Calu3 (cell line): ENCODE measurements around the gene DMD. TPM values are rescaled to one million over a fixed set of nuclear protein-coding genes. Genes with fewer than 3 reads are reported as not detected.

Experiments used
- BruUV-seq: library from RNA; stranded (reverse); fragments of 400-500 nt; replicated peaks from 2 replicates; lab custom pipeline; 2021; lab: Mats Ljungman, UMichigan
- CTCF ChIA-PET: fragments of 300-600 bp; sonication (Branson Sonifier 250); formaldehyde crosslinking; loops from one replicate; lab custom pipeline; 2022; ENCODE audit warnings: antibody characterized with exemption; lab: Charles Lee
- DNase-seq: peaks from one replicate; pipeline ENCODE4 v3.0.0; 2022
- H3K27ac Mint-ChIP-seq: one replicate; pipeline ENCODE4 v1.8.0; 2022; ENCODE audit warnings: mixed read lengths; ENCODE audit not compliant: unreplicated experiment
- H3K27me3 Mint-ChIP-seq: one replicate; pipeline ENCODE4 v1.8.0; 2022; ENCODE audit warnings: mixed read lengths; ENCODE audit not compliant: unreplicated experiment
- H3K36me3 Mint-ChIP-seq: one replicate; pipeline ENCODE4 v1.8.0; 2022; ENCODE audit warnings: mild to moderate bottlenecking, moderate library complexity, mixed read lengths; ENCODE audit not compliant: insufficient read depth, unreplicated experiment
- H3K4me1 Mint-ChIP-seq: one replicate; pipeline ENCODE4 v1.8.0; 2022; ENCODE audit warnings: mild to moderate bottlenecking, low read depth, mixed read lengths; ENCODE audit not compliant: unreplicated experiment
- H3K4me3 Mint-ChIP-seq: one replicate; pipeline ENCODE4 v1.8.0; 2022; ENCODE audit warnings: mild to moderate bottlenecking, low read depth, moderate library complexity, mixed read lengths; ENCODE audit not compliant: unreplicated experiment
- H3K9me3 Mint-ChIP-seq: one replicate; pipeline ENCODE4 v1.8.0; 2022; ENCODE audit warnings: low read depth, mixed read lengths; ENCODE audit not compliant: unreplicated experiment
- intact Hi-C: fragments of 100-400 bp; cut with micrococcal nuclease; formaldehyde crosslinking; loops from one replicate; pipeline ENCODE4 v1.10.0; 2022; ENCODE audit not compliant: unreplicated experiment
- total RNA-seq: library from RNA; stranded (reverse); gene quantifications from 2 replicates; pipeline ENCODE4 v1.2.3, GENCODE V29; 2022
- TF ChIP-seq, protein P1 (sequence below): fragments of 200-600 bp; IDR thresholded peaks from one replicate; pipeline ENCODE4 v1.8.0; 2022; ENCODE audit warnings: antibody characterized with exemption; ENCODE audit not compliant: unreplicated experiment

DMD gene
- total RNA-seq, 1 experiment from 2014 or later = 11.6 TPM

DNA sequence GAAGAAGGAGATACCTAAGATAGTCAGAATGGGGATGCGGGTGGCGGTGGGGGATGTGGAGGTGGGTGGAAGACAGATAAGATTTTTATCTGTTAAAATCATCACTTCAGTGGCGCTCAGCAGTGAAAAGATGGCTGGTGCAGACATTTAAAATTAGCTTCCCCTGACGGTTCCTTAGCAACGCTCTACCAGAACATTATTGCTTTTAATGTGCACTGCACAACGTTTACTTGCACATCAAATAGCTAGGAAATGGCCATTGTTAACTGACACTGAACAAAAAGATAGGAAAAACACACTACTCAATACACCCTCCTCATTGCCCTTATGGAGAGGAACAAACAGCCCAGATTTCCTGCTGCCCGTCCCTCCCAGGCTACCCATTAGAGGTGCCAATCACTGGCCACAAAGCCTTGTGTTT lies 2078.5 kb downstream of the DMD start:
- intact Hi-C loops = no loop called here
- Mint-ChIP-seq H3K27me3 (no peaks in the 10 kb centered on the region), H3K4me3 (no peak overlapping the region), H3K36me3 (no peaks in the 10 kb centered on the region), H3K4me1 (no peaks in the 10 kb centered on the region), H3K27ac (no peak overlapping the region), H3K9me3 (no peaks in the 10 kb centered on the region)
- TF ChIP-seq, protein P1, sequence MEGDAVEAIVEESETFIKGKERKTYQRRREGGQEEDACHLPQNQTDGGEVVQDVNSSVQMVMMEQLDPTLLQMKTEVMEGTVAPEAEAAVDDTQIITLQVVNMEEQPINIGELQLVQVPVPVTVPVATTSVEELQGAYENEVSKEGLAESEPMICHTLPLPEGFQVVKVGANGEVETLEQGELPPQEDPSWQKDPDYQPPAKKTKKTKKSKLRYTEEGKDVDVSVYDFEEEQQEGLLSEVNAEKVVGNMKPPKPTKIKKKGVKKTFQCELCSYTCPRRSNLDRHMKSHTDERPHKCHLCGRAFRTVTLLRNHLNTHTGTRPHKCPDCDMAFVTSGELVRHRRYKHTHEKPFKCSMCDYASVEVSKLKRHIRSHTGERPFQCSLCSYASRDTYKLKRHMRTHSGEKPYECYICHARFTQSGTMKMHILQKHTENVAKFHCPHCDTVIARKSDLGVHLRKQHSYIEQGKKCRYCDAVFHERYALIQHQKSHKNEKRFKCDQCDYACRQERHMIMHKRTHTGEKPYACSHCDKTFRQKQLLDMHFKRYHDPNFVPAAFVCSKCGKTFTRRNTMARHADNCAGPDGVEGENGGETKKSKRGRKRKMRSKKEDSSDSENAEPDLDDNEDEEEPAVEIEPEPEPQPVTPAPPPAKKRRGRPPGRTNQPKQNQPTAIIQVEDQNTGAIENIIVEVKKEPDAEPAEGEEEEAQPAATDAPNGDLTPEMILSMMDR = no peak
- DNase-seq = no peak
- no TSS peak for BruUV-seq
- CTCF ChIA-PET = no interaction called here

DNA sequence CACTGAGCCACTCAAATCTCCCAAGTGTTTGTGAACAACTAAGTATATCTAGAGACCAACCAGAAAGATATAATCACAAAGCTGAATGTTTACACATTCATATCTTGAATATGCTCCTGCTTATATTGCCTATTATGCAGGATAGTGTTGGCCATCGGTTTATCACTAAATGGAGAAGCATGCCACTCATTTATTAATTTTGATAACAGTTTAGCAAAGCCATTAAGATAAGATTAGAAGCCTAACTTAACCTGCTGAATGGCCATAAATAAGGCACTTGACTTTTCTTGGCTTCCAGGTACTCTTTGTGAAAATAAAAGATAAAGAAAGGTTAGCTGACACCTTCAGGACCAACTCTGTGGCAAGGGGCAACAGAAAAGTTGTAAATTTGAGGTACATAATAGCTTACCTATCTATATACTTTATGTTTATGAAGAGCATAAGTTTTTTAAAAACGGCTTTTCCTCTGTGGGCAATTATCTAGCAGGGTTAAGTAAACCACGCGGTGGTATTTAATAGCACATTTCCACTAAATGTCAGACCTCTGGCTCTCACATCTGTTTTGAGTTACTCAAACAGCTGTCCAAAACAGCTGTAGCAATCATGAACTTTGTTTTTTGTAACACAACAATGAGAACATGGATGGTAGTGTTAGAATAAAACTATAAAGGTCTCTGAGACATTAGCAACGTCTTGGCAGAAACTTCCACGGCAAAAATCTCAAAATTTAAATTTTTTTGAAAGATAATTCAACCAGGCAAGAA lies 2080.7 kb downstream of the DMD start:
- TF ChIP-seq, protein P1 = no peak
- H3K27me3 Mint-ChIP-seq = no peaks in the 10 kb centered on the region
- no peaks in the 10 kb centered on the region for H3K36me3 Mint-ChIP-seq
- H3K4me1 Mint-ChIP-seq = no peaks in the 10 kb centered on the region
- H3K4me3 Mint-ChIP-seq = no peak overlapping the region
- BruUV-seq = no TSS peak
- no peak overlapping the region for H3K27ac Mint-ChIP-seq
- CTCF ChIA-PET = no interaction called here
- intact Hi-C loops = no loop called here
- no peaks in the 10 kb centered on the region for H3K9me3 Mint-ChIP-seq
- DNase-seq = no peak

DNA sequence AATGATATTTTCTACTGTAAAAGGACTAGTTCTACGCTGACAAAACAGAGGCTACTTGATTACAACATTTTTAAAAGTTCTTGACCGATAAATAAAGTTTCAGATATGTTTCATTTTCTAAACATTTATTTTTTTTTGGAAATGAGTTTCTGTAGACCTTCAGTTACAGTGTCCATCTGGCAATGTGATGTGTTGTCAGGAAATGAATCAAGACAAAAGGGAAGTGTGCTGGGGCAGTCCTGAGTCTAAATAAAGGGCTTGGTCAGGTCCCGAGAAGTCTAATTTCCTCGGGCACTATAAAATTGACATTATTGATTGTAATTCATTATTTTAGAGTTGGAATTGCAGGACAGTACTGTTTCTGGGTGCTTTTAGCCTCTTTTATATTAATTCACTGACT lies 2082.5 kb downstream of the DMD start:
- no peaks in the 10 kb centered on the region for H3K9me3 Mint-ChIP-seq
- no peak overlapping the region for H3K27ac Mint-ChIP-seq
- TF ChIP-seq, protein P1 = no peak
- intact Hi-C loops = no loop called here
- H3K27me3 Mint-ChIP-seq = no peaks in the 10 kb centered on the region
- CTCF ChIA-PET = no interaction called here
- BruUV-seq = no TSS peak
- no peak for DNase-seq
- H3K4me3 Mint-ChIP-seq = no peak overlapping the region
- no peaks in the 10 kb centered on the region for H3K36me3 Mint-ChIP-seq
- H3K4me1 Mint-ChIP-seq = no peaks in the 10 kb centered on the region

DNA sequence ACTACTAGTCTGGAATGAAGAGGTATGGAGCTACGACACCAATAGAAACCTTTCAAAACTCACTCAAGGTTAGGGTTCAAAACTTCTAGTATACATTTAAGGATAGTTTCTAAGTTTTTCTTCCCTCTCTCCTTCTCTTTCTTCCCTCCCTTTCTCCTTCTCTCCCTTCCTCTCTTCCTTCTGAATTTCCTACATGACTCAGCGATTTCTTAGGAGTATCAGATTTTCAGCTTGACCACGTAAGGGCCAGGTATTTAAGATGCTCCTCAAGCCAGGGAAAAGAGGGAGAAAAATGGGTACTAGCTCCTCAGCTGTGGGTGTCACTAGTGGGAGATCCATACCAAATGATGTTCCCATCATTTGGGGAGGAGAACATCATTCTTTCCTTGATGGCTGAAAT lies 2083.6 kb downstream of the DMD start:
- Mint-ChIP-seq H3K27me3 (no peaks in the 10 kb centered on the region), H3K4me1 (no peaks in the 10 kb centered on the region), H3K9me3 (no peaks in the 10 kb centered on the region), H3K36me3 (no peaks in the 10 kb centered on the region), H3K4me3 (no peak overlapping the region), H3K27ac (no peak overlapping the region)
- TF ChIP-seq, protein P1 = no peak
- CTCF ChIA-PET = no interaction called here
- intact Hi-C loops = no loop called here
- no TSS peak for BruUV-seq
- DNase-seq = no peak
